H9 (cell line): Measurements from ENCODE around the gene RGL1. TPM values are rescaled to one million over a fixed set of nuclear protein-coding genes. Genes with fewer than 3 reads are reported as not detected.

Experiments used
- DNase-seq: peaks from one replicate; pipeline ENCODE4 v3.0.0-alpha.2; 2017
- H2AFZ ChIP-seq: one replicate; pipeline ENCODE4 v1.6.1; 2013; ENCODE audit warnings: mild to moderate bottlenecking, low read length, control low read depth, moderate library complexity
- H2AK5ac ChIP-seq: 2 replicates; pipeline ENCODE4 v1.6.1; 2013; ENCODE audit warnings: low read length, control low read depth, mixed read lengths; ENCODE audit not compliant: insufficient read length
- H2BK120ac ChIP-seq: one replicate; pipeline ENCODE4 v1.6.1; 2013; ENCODE audit warnings: low read depth, mild to moderate bottlenecking, low read length, control low read depth, inconsistent platforms; ENCODE audit not compliant: poor library complexity, severe bottlenecking
- H2BK12ac ChIP-seq: 2 replicates; pipeline ENCODE4 v1.6.1; 2013; ENCODE audit warnings: low read length, control low read depth, mixed read lengths, low read depth; ENCODE audit not compliant: insufficient read length
- H2BK15ac ChIP-seq: 2 replicates; pipeline ENCODE4 v1.6.1; 2013; ENCODE audit warnings: low read depth, low read length, control low read depth
- H2BK20ac ChIP-seq: one replicate; pipeline ENCODE4 v1.6.1; 2013; ENCODE audit warnings: low read depth, mild to moderate bottlenecking, low read length, control low read depth, inconsistent platforms; ENCODE audit not compliant: poor library complexity, severe bottlenecking
- H2BK5ac ChIP-seq: 2 replicates; pipeline ENCODE4 v1.6.1; 2013; ENCODE audit warnings: low read length, control low read depth, mixed read lengths; ENCODE audit not compliant: insufficient read length
- H3K14ac ChIP-seq: 2 replicates; pipeline ENCODE4 v1.6.1; 2013; ENCODE audit warnings: low read length, control low read depth; ENCODE audit not compliant: insufficient read depth
- H3K18ac ChIP-seq: 2 replicates; pipeline ENCODE4 v1.6.1; 2013; ENCODE audit warnings: low read depth, mild to moderate bottlenecking, mixed read lengths, low read length, control low read depth; ENCODE audit not compliant: insufficient read length
- H3K23ac ChIP-seq: 2 replicates; pipeline ENCODE4 v1.6.1; 2013; ENCODE audit warnings: low read length, control low read depth, mixed read lengths, low read depth; ENCODE audit not compliant: insufficient read length
- H3K23me2 ChIP-seq: 2 replicates; pipeline ENCODE4 v1.6.1; 2013; ENCODE audit warnings: low read depth, mild to moderate bottlenecking, mixed read lengths, low read length, control low read depth; ENCODE audit not compliant: insufficient read length, poor library complexity, severe bottlenecking
- H3K27ac ChIP-seq: 2 replicates; pipeline ENCODE4 v1.5.1; 2013; ENCODE audit warnings: low read length, control low read depth, mixed read lengths, low read depth; ENCODE audit not compliant: insufficient read length
- H3K27me3 ChIP-seq: 2 replicates; pipeline ENCODE4 v1.6.1; 2013; ENCODE audit warnings: low read length, control low read depth, inconsistent platforms; ENCODE audit not compliant: insufficient read depth
- H3K4ac ChIP-seq: 2 replicates; pipeline ENCODE4 v1.6.1; 2013; ENCODE audit warnings: low read depth, mild to moderate bottlenecking, control low read depth, inconsistent platforms, low read length, moderate library complexity
- H3K4me1 ChIP-seq: 2 replicates; pipeline ENCODE4 v1.6.1; 2013; ENCODE audit warnings: low read length, control low read depth, inconsistent platforms; ENCODE audit not compliant: insufficient read depth
- H3K4me2 ChIP-seq: 2 replicates; pipeline ENCODE4 v1.6.1; 2013; ENCODE audit warnings: low read length, control low read depth, mixed read lengths; ENCODE audit not compliant: insufficient read length, insufficient read depth
- H3K56ac ChIP-seq: 2 replicates; pipeline ENCODE4 v1.6.1; 2013; ENCODE audit warnings: low read depth, mild to moderate bottlenecking, mixed read lengths, low read length, control low read depth; ENCODE audit not compliant: insufficient read length
- H3K79me1 ChIP-seq: 2 replicates; pipeline ENCODE4 v1.6.1; 2013; ENCODE audit warnings: low read depth, mild to moderate bottlenecking, moderate library complexity, low read length, control low read depth, inconsistent platforms; ENCODE audit not compliant: insufficient read depth, poor library complexity, severe bottlenecking
- H3K79me2 ChIP-seq: 2 replicates; pipeline ENCODE4 v1.6.1; 2013; ENCODE audit warnings: low read length, control low read depth, inconsistent platforms; ENCODE audit not compliant: insufficient read depth
- H3K9ac ChIP-seq: 2 replicates; pipeline ENCODE4 v1.6.1; 2013; ENCODE audit warnings: low read length, control low read depth, mixed read lengths; ENCODE audit not compliant: insufficient read length; ENCODE audit errors: extremely low read depth
- H3K9me3 ChIP-seq: one replicate; pipeline ENCODE4 v1.6.1; 2013; ENCODE audit warnings: low read depth, low read length, inconsistent platforms; ENCODE audit not compliant: control insufficient read depth
- H3T11ph ChIP-seq: one replicate; pipeline ENCODE4 v1.6.1; 2013; ENCODE audit warnings: mild to moderate bottlenecking, low read length, control low read depth, inconsistent platforms
- H4K20me1 ChIP-seq: one replicate; pipeline ENCODE4 v1.6.1; 2013; ENCODE audit not compliant: control insufficient read depth, insufficient read length, insufficient read depth
- H4K5ac ChIP-seq: 2 replicates; pipeline ENCODE4 v1.6.1; 2013; ENCODE audit warnings: low read depth, mild to moderate bottlenecking, mixed read lengths, low read length, control low read depth; ENCODE audit not compliant: insufficient read length
- H4K8ac ChIP-seq: replicated peaks from 2 replicates; pipeline ENCODE4 v1.6.1; 2013; ENCODE audit warnings: low read length, control low read depth, mixed read lengths, low read depth; ENCODE audit not compliant: insufficient read length
- H4K91ac ChIP-seq: 2 replicates; pipeline ENCODE4 v1.6.1; 2013; ENCODE audit warnings: low read depth, mild to moderate bottlenecking, moderate library complexity, mixed read lengths, low read length, control low read depth; ENCODE audit not compliant: insufficient read length
- H3K27ac Mint-ChIP-seq, 3 experiments: 2 replicates in 2 of 3; 3 replicates in 1 of 3; pipeline ENCODE4 v1.8.0; 2020 to 2021; ENCODE audit warnings: mixed read lengths in 3 of 3, mild to moderate bottlenecking in 1 of 3, moderate library complexity in 1 of 3
- H3K27me3 Mint-ChIP-seq: 2 replicates; pipeline ENCODE4 v1.8.0; 2021; ENCODE audit warnings: low read depth, mild to moderate bottlenecking, moderate library complexity, mixed read lengths
- H3K36me3 Mint-ChIP-seq, 3 experiments: 2 replicates in 2 of 3; 3 replicates in 1 of 3; pipeline ENCODE4 v1.8.0; 2020 to 2021; ENCODE audit warnings: low read depth in 3 of 3, mixed read lengths in 3 of 3; ENCODE audit not compliant: insufficient read depth in 1 of 3
- H3K4me1 Mint-ChIP-seq, 2 experiments: 2 replicates each; pipeline ENCODE4 v1.8.0; 2020; ENCODE audit warnings: mixed read lengths in 2 of 2
- H3K4me3 Mint-ChIP-seq, 2 experiments: 2 replicates in 1 of 2; 3 replicates in 1 of 2; pipeline ENCODE4 v1.8.0; 2020 to 2021; ENCODE audit warnings: mild to moderate bottlenecking in 2 of 2, mixed read lengths in 2 of 2, moderate library complexity in 1 of 2
- H3K9me3 Mint-ChIP-seq, 2 experiments: 2 replicates in 1 of 2; 3 replicates in 1 of 2; pipeline ENCODE4 v1.8.0; 2020; ENCODE audit warnings: mild to moderate bottlenecking in 2 of 2, mixed read lengths in 2 of 2, moderate library complexity in 1 of 2
- CTCF ChIP-seq: fragments of 200-600 bp; sonication (generic); conservative IDR thresholded peaks from 3 replicates; pipeline ENCODE4 v1.8.0; 2021; ENCODE audit warnings: antibody characterized with exemption, mild to moderate bottlenecking
- WGBS: extraction: QIAGEN DNeasy Blood & Tissue Kit; methylation state at CpG from one replicate; pipeline ENCODE4 v1.1.7; 2013; ENCODE audit warnings: missing lambda C conversion rate, low lambda C conversion rate, mixed read lengths; ENCODE audit not compliant: insufficient read length; ENCODE audit errors: extremely low coverage; 5-methylcytosine and 5-hydroxymethylcytosine counted together
- total RNA-seq: library from RNA; stranded (reverse); gene quantifications from 2 replicates; pipeline ENCODE4 v1.2.1, GENCODE V29; 2021

RGL1 gene
- total RNA-seq, 1 experiment from 2014 or later, result 1.4 TPM

DNA sequence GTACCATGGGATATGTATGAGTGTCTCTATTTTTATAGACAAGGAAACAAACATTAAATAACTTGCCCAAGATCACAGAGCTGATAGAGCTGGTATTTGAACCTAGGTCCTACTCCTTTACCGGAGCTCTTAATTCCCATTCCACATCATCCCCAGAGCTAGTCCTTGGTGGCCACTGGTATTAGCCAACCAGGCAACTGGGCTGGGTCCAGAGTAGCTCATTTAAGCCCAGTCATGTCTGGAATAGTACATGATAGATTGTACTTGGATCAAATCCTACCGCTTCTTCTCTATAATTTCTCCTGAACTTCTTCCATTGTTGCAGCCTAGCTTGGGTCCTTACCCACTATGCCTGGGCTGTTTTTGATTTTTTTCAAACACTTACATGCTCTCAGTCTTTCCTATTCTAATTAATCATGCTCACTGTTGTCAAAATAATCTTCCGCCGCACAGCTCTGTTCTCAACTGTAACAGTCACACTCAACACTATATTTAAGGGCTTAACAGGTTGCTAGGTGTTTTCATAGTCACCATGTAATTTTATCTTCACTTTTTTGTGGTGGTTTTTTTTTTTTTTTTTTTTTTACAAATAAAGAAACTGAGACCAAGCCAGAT, 152.4 kb downstream of the RGL1 start:
- WGBS, result no CpG with 5 or more reads among the region's 4 CpGs

More for the DNA sequence above, 152.4 kb downstream of the RGL1 start:
- Mint-ChIP-seq H3K4me1 (no peaks in the 10 kb centered on the region), H3K9me3 (no peaks in the 10 kb centered on the region), H3K4me3 (no peak overlapping the region), H3K27me3 (peaks cover 9% of the 10 kb centered on the region; the same call in 1 of the 2 replicates), H3K36me3 (no peaks in the 10 kb centered on the region), H3K27ac (no peak overlapping the region)
- H3K23ac ChIP-seq, result no peak overlapping the region
- no peaks in the 10 kb centered on the region for H3K23me2 ChIP-seq
- H2BK120ac ChIP-seq, result no peak overlapping the region
- H3K27me3 ChIP-seq, result no peaks in the 10 kb centered on the region
- H3K9me3 ChIP-seq, result no peaks in the 10 kb centered on the region
- no peaks in the 10 kb centered on the region for H4K20me1 ChIP-seq
- no peak overlapping the region for H3K56ac ChIP-seq
- no peak overlapping the region for H4K8ac ChIP-seq
- no peak overlapping the region for H2BK5ac ChIP-seq
- no peak overlapping the region for H4K5ac ChIP-seq
- no peak overlapping the region for H3K18ac ChIP-seq
- no peak for DNase-seq
- no peak overlapping the region for H3K14ac ChIP-seq
- H2AK5ac ChIP-seq, result no peak overlapping the region
- no peak overlapping the region for H2BK12ac ChIP-seq
- H3K4me2 ChIP-seq, result no peak overlapping the region
- no peaks in the 10 kb centered on the region for H3K79me2 ChIP-seq
- H2BK15ac ChIP-seq, result no peak overlapping the region
- H3K9ac ChIP-seq, result no peak overlapping the region
- no peak overlapping the region for H3K4ac ChIP-seq
- no peak overlapping the region for H2AFZ ChIP-seq
- H3K4me1 ChIP-seq, result no peaks in the 10 kb centered on the region
- H3K79me1 ChIP-seq, result no peaks in the 10 kb centered on the region
- H2BK20ac ChIP-seq, result no peak overlapping the region
- no peak overlapping the region for H3T11ph ChIP-seq
- no peak overlapping the region for H4K91ac ChIP-seq
- no peak overlapping the region for H3K27ac ChIP-seq
- no peak for TF ChIP-seq CTCF
